ENCODE results near the gene WT1. TPM values are rescaled to one million over a fixed set of nuclear protein-coding genes. Genes with fewer than 3 reads are reported as not detected.

WT1 gene
- polyA plus RNA-seq, 1 donor: not detected

GRCh38 chr11:32420937-32421901 lies 14.1 kb downstream of the WT1 start:
- no peak for DNase-seq

GRCh38 chr11:32420139-32420538 lies 15.2 kb downstream of the WT1 start:
- DNase-seq: no peak

- DNase-seq: no peak
Measured at GRCh38 chr11:32418836-32419235, 16.5 kb downstream of the WT1 start.

- no peak for DNase-seq
Measured at GRCh38 chr11:32417806-32418205, 17.5 kb downstream of the WT1 start.

GRCh38 chr11:32416301-32416700 lies 19.0 kb downstream of the WT1 start:
- DNase-seq: no peak

- DNase-seq: no peak
Measured at GRCh38 chr11:32414925-32415324, 20.4 kb downstream of the WT1 start.

- DNase-seq: no peak
Measured at GRCh38 chr11:32411942-32412615, 23.3 kb downstream of the WT1 start.

GRCh38 chr11:32405592-32405991 lies 29.7 kb downstream of the WT1 start:
- DNase-seq: no peak

GRCh38 chr11:32402836-32403235 lies 32.5 kb downstream of the WT1 start:
- no peak for DNase-seq

- DNase-seq: no peak
Measured at GRCh38 chr11:32400670-32401369, 34.5 kb downstream of the WT1 start.

GRCh38 chr11:32400196-32400595 lies 35.1 kb downstream of the WT1 start:
- DNase-seq: no peak

- DNase-seq: no peak
Measured at GRCh38 chr11:32396991-32397390, 38.3 kb downstream of the WT1 start.

GRCh38 chr11:32396331-32396730 lies 39.0 kb downstream of the WT1 start:
- no peak for DNase-seq

- no peak for DNase-seq
Measured at GRCh38 chr11:32395127-32395526, 40.2 kb downstream of the WT1 start.

- no peak for DNase-seq
Measured at GRCh38 chr11:32392840-32393239, 42.5 kb downstream of the WT1 start.

GRCh38 chr11:32391956-32392553 lies 43.3 kb downstream of the WT1 start:
- DNase-seq: no peak

- no peak for DNase-seq
Measured at GRCh38 chr11:32391479-32391878, 43.9 kb downstream of the WT1 start.

GRCh38 chr11:32390712-32391111 lies 44.6 kb downstream of the WT1 start:
- no peak for DNase-seq

- no peak for DNase-seq
Measured at GRCh38 chr11:32388871-32389770, 46.2 kb downstream of the WT1 start.

GRCh38 chr11:32388365-32388764 lies 47.0 kb downstream of the WT1 start:
- no peak for DNase-seq

GRCh38 chr11:32387411-32387810 lies 47.9 kb downstream of the WT1 start:
- DNase-seq: no peak
